ENCODE measurements around the gene ELOVL2. TPM values are rescaled to one million over a fixed set of nuclear protein-coding genes. Genes with fewer than 3 reads are reported as not detected.
A peak's percentile ranks its signal among the peaks of the same experiment; 100 is the strongest.
"Not testable (repeated sequence)": the region's sequence is repeated elsewhere in the genome, so short reads cannot be mapped to it uniquely, and the experiment has no call there.

Gene ELOVL2
- total RNA-seq, result under 0.01 TPM in 1 of 2 replicates, not detected in the other

- H3K27me3 ChIP-seq (ENCODE audit: control insufficient read depth, insufficient read depth, low read length), result peaks cover 17% of the 10 kb centered on the region
- H3K36me3 ChIP-seq (ENCODE audit: control insufficient read depth, insufficient read depth, low read length), result no peaks in the 10 kb centered on the region
- TF ChIP-seq CTCF (IDR thresholded peaks at IDR 0.05; ENCODE audit: insufficient read depth, low read length, severe bottlenecking), result peak; percentile 50
- FAIRE-seq (no peak), DNase-seq (ENCODE audit: low read depth) (no peak)
- peak within 1 kb of the TSS; percentile 20 for H3K4me3 ChIP-seq (ENCODE audit: low read depth, low read length)
These were observed at the start of gene ELOVL2 for GRCh38 chr6:11043961-11044711. TSS of gene ELOVL2 (minus strand) at chr6:11044305. CDS start at chr6:11044230, 75 bp downstream.

GRCh38 chr6:11093376-11093625 is 49.2 kb upstream of the ELOVL2 start:
- DNase-seq (ENCODE audit: low read depth) (no peak), FAIRE-seq (no peak)
- Histone ChIP-seq H3K27me3 (ENCODE audit: control insufficient read depth, insufficient read depth, low read length) (no peaks in the 10 kb centered on the region), H3K4me3 (ENCODE audit: low read depth, low read length) (peak overlapping the region; percentile 100), H3K36me3 (ENCODE audit: control insufficient read depth, insufficient read depth, low read length) (no peaks in the 10 kb centered on the region)
- no peak for TF ChIP-seq CTCF (IDR thresholded peaks at IDR 0.05; ENCODE audit: insufficient read depth, low read length, severe bottlenecking)

- Histone ChIP-seq H3K36me3 (ENCODE audit: control insufficient read depth, insufficient read depth, low read length) (no peaks in the 10 kb centered on the region), H3K4me3 (ENCODE audit: low read depth, low read length) (peak overlapping the region; percentile 100), H3K27me3 (ENCODE audit: control insufficient read depth, insufficient read depth, low read length) (no peaks in the 10 kb centered on the region)
- DNase-seq (ENCODE audit: low read depth), result peak; percentile 42
- TF ChIP-seq CTCF (IDR thresholded peaks at IDR 0.05; ENCODE audit: insufficient read depth, low read length, severe bottlenecking), result no peak
- FAIRE-seq, result no peak
These were observed 48.7 kb upstream of the ELOVL2 start for GRCh38 chr6:11092668-11093375.

- H3K4me3 ChIP-seq (ENCODE audit: low read depth, low read length); FAIRE-seq; DNase-seq (ENCODE audit: low read depth); H3K36me3 ChIP-seq (ENCODE audit: control insufficient read depth, insufficient read depth, low read length); H3K27me3 ChIP-seq (ENCODE audit: control insufficient read depth, insufficient read depth, low read length): not testable (repeated sequence)
These were observed 47.0 kb upstream of the ELOVL2 start for GRCh38 chr6:11091141-11091540.

GRCh38 chr6:11089695-11090094 is 45.6 kb upstream of the ELOVL2 start:
- FAIRE-seq (no peak), DNase-seq (ENCODE audit: low read depth) (no peak)
- H3K36me3 ChIP-seq (ENCODE audit: control insufficient read depth, insufficient read depth, low read length), result no peaks in the 10 kb centered on the region
- TF ChIP-seq CTCF (IDR thresholded peaks at IDR 0.05; ENCODE audit: insufficient read depth, low read length, severe bottlenecking), result no peak
- H3K27me3 ChIP-seq (ENCODE audit: control insufficient read depth, insufficient read depth, low read length), result no peaks in the 10 kb centered on the region
- H3K4me3 ChIP-seq (ENCODE audit: low read depth, low read length), result no peak overlapping the region

- not testable (repeated sequence) for H3K36me3 ChIP-seq (ENCODE audit: control insufficient read depth, insufficient read depth, low read length); H3K4me3 ChIP-seq (ENCODE audit: low read depth, low read length); DNase-seq (ENCODE audit: low read depth); FAIRE-seq; H3K27me3 ChIP-seq (ENCODE audit: control insufficient read depth, insufficient read depth, low read length)
These were observed 43.2 kb upstream of the ELOVL2 start for GRCh38 chr6:11087141-11087812.

Measured in bronchial epithelial cell (primary cell).